ENCODE measurements around the gene PRKN. TPM values are rescaled to one million over a fixed set of nuclear protein-coding genes. Genes with fewer than 3 reads are reported as not detected.

Gene PRKN
- total RNA-seq, 3 donors from 2014 or later = 0.05 to 0.13 TPM; not detected in 1

GRCh38 chr6:162379757-162380409 is 347.7 kb downstream of the PRKN start:
- Mint-ChIP-seq H3K36me3 (ENCODE audit: insufficient read depth) (peaks cover 2% of the 10 kb centered on the region), H3K4me1 (ENCODE audit: low read depth) (no peaks in the 10 kb centered on the region), H3K9me3 (no peaks in the 10 kb centered on the region), H3K27me3 (ENCODE audit: low read depth) (no peaks in the 10 kb centered on the region), H3K4me3 (no peak overlapping the region)
- ATAC-seq (no peak), DNase-seq (no peak)

- Mint-ChIP-seq H3K4me3 (no peak overlapping the region), H3K36me3 (ENCODE audit: insufficient read depth) (no peaks in the 10 kb centered on the region), H3K4me1 (ENCODE audit: low read depth) (no peaks in the 10 kb centered on the region), H3K27me3 (ENCODE audit: low read depth) (no peaks in the 10 kb centered on the region), H3K9me3 (no peaks in the 10 kb centered on the region)
- DNase-seq (no peak), ATAC-seq (no peak)
Observed at GRCh38 chr6:162377735-162378134, 349.8 kb downstream of the PRKN start.

GRCh38 chr6:162373868-162374267 is 353.7 kb downstream of the PRKN start:
- no peaks in the 10 kb centered on the region for H3K36me3 Mint-ChIP-seq (ENCODE audit: insufficient read depth)
- no peak overlapping the region for H3K4me3 Mint-ChIP-seq
- no peak for DNase-seq

GRCh38 chr6:162373192-162373591 is 354.4 kb downstream of the PRKN start:
- no peaks in the 10 kb centered on the region for H3K9me3 Mint-ChIP-seq
- no peak overlapping the region for H3K4me3 Mint-ChIP-seq
- no peaks in the 10 kb centered on the region for H3K4me1 Mint-ChIP-seq (ENCODE audit: low read depth)
- no peak for DNase-seq
- H3K27me3 Mint-ChIP-seq (ENCODE audit: low read depth) = no peaks in the 10 kb centered on the region
- no peak for ATAC-seq
- no peaks in the 10 kb centered on the region for H3K36me3 Mint-ChIP-seq (ENCODE audit: insufficient read depth)

More at GRCh38 chr6:162373868-162374267, 353.7 kb downstream of the PRKN start:
- H3K4me1 Mint-ChIP-seq (ENCODE audit: low read depth) = no peaks in the 10 kb centered on the region
- no peaks in the 10 kb centered on the region for H3K27me3 Mint-ChIP-seq (ENCODE audit: low read depth)
- H3K9me3 Mint-ChIP-seq = no peaks in the 10 kb centered on the region
- ATAC-seq = no peak

- no peak for ATAC-seq
- Mint-ChIP-seq H3K4me1 (ENCODE audit: low read depth) (no peaks in the 10 kb centered on the region), H3K36me3 (ENCODE audit: insufficient read depth) (no peaks in the 10 kb centered on the region), H3K4me3 (no peak overlapping the region), H3K27me3 (ENCODE audit: low read depth) (no peaks in the 10 kb centered on the region), H3K9me3 (no peaks in the 10 kb centered on the region)
- DNase-seq = no peak
Observed at GRCh38 chr6:162372106-162372505, 355.5 kb downstream of the PRKN start.

GRCh38 chr6:162371121-162371520 is 356.4 kb downstream of the PRKN start:
- Mint-ChIP-seq H3K36me3 (ENCODE audit: insufficient read depth) (no peaks in the 10 kb centered on the region), H3K9me3 (no peaks in the 10 kb centered on the region), H3K27me3 (ENCODE audit: low read depth) (no peaks in the 10 kb centered on the region), H3K4me3 (no peak overlapping the region), H3K4me1 (ENCODE audit: low read depth) (no peaks in the 10 kb centered on the region)
- no peak for ATAC-seq
- DNase-seq = no peak

- no peak for ATAC-seq
- no peak for DNase-seq
- no peaks in the 10 kb centered on the region for H3K9me3 Mint-ChIP-seq
- H3K27me3 Mint-ChIP-seq (ENCODE audit: low read depth) = no peaks in the 10 kb centered on the region
- H3K36me3 Mint-ChIP-seq (ENCODE audit: insufficient read depth) = no peaks in the 10 kb centered on the region
- no peaks in the 10 kb centered on the region for H3K4me1 Mint-ChIP-seq (ENCODE audit: low read depth)
- no peak overlapping the region for H3K4me3 Mint-ChIP-seq
Observed at GRCh38 chr6:162369091-162369490, 358.5 kb downstream of the PRKN start.

GRCh38 chr6:162364488-162364887 is 363.1 kb downstream of the PRKN start:
- H3K4me1 Mint-ChIP-seq (ENCODE audit: low read depth) = no peaks in the 10 kb centered on the region
- no peak overlapping the region for H3K4me3 Mint-ChIP-seq
- no peaks in the 10 kb centered on the region for H3K36me3 Mint-ChIP-seq (ENCODE audit: insufficient read depth)
- H3K27me3 Mint-ChIP-seq (ENCODE audit: low read depth) = no peaks in the 10 kb centered on the region
- no peaks in the 10 kb centered on the region for H3K9me3 Mint-ChIP-seq
- DNase-seq (no peak), ATAC-seq (no peak)

- no peak for ATAC-seq
- no peak for DNase-seq
- Mint-ChIP-seq H3K4me1 (ENCODE audit: low read depth) (no peaks in the 10 kb centered on the region), H3K36me3 (ENCODE audit: insufficient read depth) (no peaks in the 10 kb centered on the region), H3K27me3 (ENCODE audit: low read depth) (no peaks in the 10 kb centered on the region), H3K9me3 (no peaks in the 10 kb centered on the region), H3K4me3 (no peak overlapping the region)
Observed at GRCh38 chr6:162363757-162364156, 363.8 kb downstream of the PRKN start.

- Mint-ChIP-seq H3K4me3 (no peak overlapping the region), H3K9me3 (no peaks in the 10 kb centered on the region), H3K4me1 (ENCODE audit: low read depth) (no peaks in the 10 kb centered on the region), H3K36me3 (ENCODE audit: insufficient read depth) (no peaks in the 10 kb centered on the region), H3K27me3 (ENCODE audit: low read depth) (no peaks in the 10 kb centered on the region)
- ATAC-seq (no peak), DNase-seq (no peak)
Observed at GRCh38 chr6:162360901-162361567, 366.5 kb downstream of the PRKN start.

GRCh38 chr6:162358625-162359024 is 368.9 kb downstream of the PRKN start:
- ATAC-seq (no peak), DNase-seq (no peak)
- no peak overlapping the region for H3K4me3 Mint-ChIP-seq
- no peaks in the 10 kb centered on the region for H3K36me3 Mint-ChIP-seq (ENCODE audit: insufficient read depth)
- no peaks in the 10 kb centered on the region for H3K27me3 Mint-ChIP-seq (ENCODE audit: low read depth)
- H3K9me3 Mint-ChIP-seq = no peaks in the 10 kb centered on the region
- no peaks in the 10 kb centered on the region for H3K4me1 Mint-ChIP-seq (ENCODE audit: low read depth)

- DNase-seq (no peak), ATAC-seq (no peak)
- Mint-ChIP-seq H3K36me3 (ENCODE audit: insufficient read depth) (no peaks in the 10 kb centered on the region), H3K9me3 (no peaks in the 10 kb centered on the region), H3K4me3 (no peak overlapping the region), H3K27me3 (ENCODE audit: low read depth) (no peaks in the 10 kb centered on the region), H3K4me1 (ENCODE audit: low read depth) (no peaks in the 10 kb centered on the region)
Observed at GRCh38 chr6:162345051-162345511, 382.5 kb downstream of the PRKN start.

GRCh38 chr6:162344646-162345010 is 382.9 kb downstream of the PRKN start:
- no peaks in the 10 kb centered on the region for H3K4me1 Mint-ChIP-seq (ENCODE audit: low read depth)
- no peak for ATAC-seq
- H3K4me3 Mint-ChIP-seq = no peak overlapping the region
- no peaks in the 10 kb centered on the region for H3K27me3 Mint-ChIP-seq (ENCODE audit: low read depth)
- DNase-seq = no peak
- H3K9me3 Mint-ChIP-seq = no peaks in the 10 kb centered on the region
- no peaks in the 10 kb centered on the region for H3K36me3 Mint-ChIP-seq (ENCODE audit: insufficient read depth)

GRCh38 chr6:162343936-162344645 is 383.5 kb downstream of the PRKN start:
- DNase-seq (no peak), ATAC-seq (no peak)
- Mint-ChIP-seq H3K36me3 (ENCODE audit: insufficient read depth) (no peaks in the 10 kb centered on the region), H3K9me3 (no peaks in the 10 kb centered on the region), H3K4me1 (ENCODE audit: low read depth) (no peaks in the 10 kb centered on the region), H3K27me3 (ENCODE audit: low read depth) (no peaks in the 10 kb centered on the region), H3K4me3 (no peak overlapping the region)

All from activated T-cell treated with anti-CD3 and anti-CD28 coated beads, Interleukin-2, amount 50 U/mL, for 4 hours (primary cell).